MM.1S (cell line): ENCODE results near the gene HOXC11.
A peak's percentile ranks its signal among the peaks of the same experiment; 100 is the strongest.

ENCODE experiments used
- DNase-seq: peaks from one replicate; pipeline ENCODE4 v3.0.0-alpha.2; 2015
- H2AFZ ChIP-seq: fragments of 300-600 bp; sonication (generic); 2 replicates; pipeline ENCODE4 v1.6.0; 2016; ENCODE audit warnings: antibody characterized with exemption, low read length
- H3F3A ChIP-seq: fragments of 300-600 bp; sonication (generic); 2 replicates; pipeline ENCODE4 v1.6.1; 2016; ENCODE audit warnings: mild to moderate bottlenecking, antibody characterized with exemption, low read length, moderate library complexity, mixed read lengths; ENCODE audit not compliant: insufficient read depth
- H3K27ac ChIP-seq: fragments of 300-600 bp; sonication (generic); 2 replicates; pipeline ENCODE4 v1.5.1; 2016; ENCODE audit warnings: mild to moderate bottlenecking, low read length
- H3K27me3 ChIP-seq: fragments of 300-600 bp; sonication (generic); replicated peaks from 2 replicates; pipeline ENCODE4 v1.6.0; 2016; ENCODE audit warnings: low read length; ENCODE audit not compliant: insufficient read depth
- H3K36me3 ChIP-seq: fragments of 300-600 bp; sonication (generic); replicated peaks from 2 replicates; pipeline ENCODE4 v1.6.1; 2016; ENCODE audit warnings: mild to moderate bottlenecking, low read length, mixed read lengths; ENCODE audit not compliant: insufficient read depth
- H3K4me1 ChIP-seq: fragments of 300-600 bp; sonication (generic); 2 replicates; pipeline ENCODE4 v1.6.1; 2016; ENCODE audit warnings: low read length, mixed read lengths
- H3K4me2 ChIP-seq: fragments of 300-600 bp; sonication (generic); 2 replicates; pipeline ENCODE4 v1.6.0; 2016; ENCODE audit warnings: low read depth, low read length
- H3K4me3 ChIP-seq: fragments of 300-600 bp; sonication (generic); 2 replicates; pipeline ENCODE4 v1.5.1; 2016; ENCODE audit warnings: low read length, mixed read lengths
- H3K79me2 ChIP-seq: fragments of 300-600 bp; sonication (generic); 2 replicates; pipeline ENCODE4 v1.6.1; 2016; ENCODE audit warnings: mixed run types, low read length, mixed read lengths
- H3K9ac ChIP-seq: fragments of 300-600 bp; sonication (generic); 2 replicates; pipeline ENCODE4 v1.6.1; 2016; ENCODE audit warnings: low read length, mixed read lengths
- H3K9me2 ChIP-seq: fragments of 300-600 bp; sonication (generic); replicated peaks from 2 replicates; pipeline ENCODE4 v1.6.1; 2016; ENCODE audit warnings: mild to moderate bottlenecking, low read length, mixed read lengths; ENCODE audit not compliant: insufficient read depth
- H3K9me3 ChIP-seq: fragments of 300-600 bp; sonication (generic); replicated peaks from 2 replicates; pipeline ENCODE4 v1.6.1; 2016; ENCODE audit warnings: mild to moderate bottlenecking, low read length, mixed read lengths; ENCODE audit not compliant: insufficient read depth
- H4K20me1 ChIP-seq: fragments of 300-600 bp; sonication (generic); 2 replicates; pipeline ENCODE4 v1.6.1; 2016; ENCODE audit warnings: mild to moderate bottlenecking, low read length, moderate library complexity, mixed read lengths; ENCODE audit not compliant: insufficient read depth
- CTCF ChIP-seq: fragments of 300-600 bp; sonication (generic); IDR thresholded peaks from 2 replicates; pipeline ENCODE4 v1.5.1; 2016; ENCODE audit warnings: antibody characterized with exemption, low read length, mixed read lengths
- EZH2 ChIP-seq: fragments of 300-600 bp; sonication (generic); optimal IDR thresholded peaks from 2 replicates; pipeline ENCODE3; 2017; ENCODE audit warnings: low read depth, mild to moderate bottlenecking, antibody characterized with exemption, low read length, mixed read lengths
- EZH2phosphoT487 ChIP-seq: fragments of 300-600 bp; sonication (generic); IDR thresholded peaks from 2 replicates; pipeline ENCODE4 v1.6.1; 2018; ENCODE audit warnings: antibody characterized with exemption, low read length

Gene HOXC11

DNA sequence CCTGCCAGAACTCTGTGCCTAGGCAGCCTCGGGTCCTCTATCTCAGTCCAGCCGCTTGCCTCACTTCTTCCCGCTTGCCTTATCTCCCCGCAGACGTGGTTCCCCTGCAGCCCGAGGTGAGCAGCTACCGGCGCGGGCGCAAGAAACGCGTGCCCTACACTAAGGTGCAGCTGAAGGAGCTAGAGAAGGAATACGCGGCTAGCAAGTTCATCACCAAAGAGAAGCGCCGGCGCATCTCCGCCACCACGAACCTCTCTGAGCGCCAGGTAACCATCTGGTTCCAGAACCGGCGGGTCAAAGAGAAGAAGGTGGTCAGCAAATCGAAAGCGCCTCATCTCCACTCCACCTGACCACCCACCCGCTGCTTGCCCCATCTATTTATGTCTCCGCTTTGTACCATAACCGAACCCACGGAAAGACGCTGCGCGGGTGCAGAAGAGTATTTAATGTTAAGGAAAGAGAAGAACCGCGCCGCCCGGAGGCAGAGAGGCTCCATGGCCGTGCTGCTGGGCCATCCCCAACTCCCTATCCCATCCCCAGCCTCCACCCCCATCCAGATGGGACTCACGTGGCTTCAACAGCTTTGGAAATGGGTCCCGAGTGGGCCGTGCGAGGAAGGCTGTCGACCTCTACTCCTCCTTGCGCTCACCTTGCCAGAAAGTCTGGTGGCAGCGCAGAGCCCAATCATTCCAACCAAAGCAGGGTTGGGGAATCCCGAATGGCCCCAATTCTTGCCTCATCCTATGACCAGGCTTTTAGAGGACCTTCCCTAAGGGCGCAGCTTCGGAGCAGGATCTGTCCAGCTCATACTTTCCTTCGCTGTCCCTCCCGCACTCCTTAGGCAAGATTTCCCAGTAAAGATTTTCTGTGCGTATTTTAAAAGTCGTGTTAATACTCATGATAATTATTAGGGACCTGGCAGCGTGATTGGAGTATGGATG, 27.7 kb upstream of the HOXC11 start:
- Histone ChIP-seq H3K27me3 (peaks cover 98% of the 10 kb centered on the region), H3K36me3 (no peaks in the 10 kb centered on the region), H3K79me2 (no peaks in the 10 kb centered on the region), H3K9ac (no peak overlapping the region), H3K4me2 (peak overlapping the region; percentile 28; the same call in 1 of the 2 replicates), H3K4me3 (no peak overlapping the region), H2AFZ (no peak overlapping the region), H3K9me3 (no peaks in the 10 kb centered on the region), H3K4me1 (no peaks in the 10 kb centered on the region), H4K20me1 (no peaks in the 10 kb centered on the region), H3F3A (no peaks in the 10 kb centered on the region), H3K9me2 (no peaks in the 10 kb centered on the region), H3K27ac (no peak overlapping the region)
- no peak for DNase-seq
- TF ChIP-seq EZH2phosphoT487: no peak
- TF ChIP-seq CTCF: no peak
- peak; percentile 17 for TF ChIP-seq EZH2

DNA sequence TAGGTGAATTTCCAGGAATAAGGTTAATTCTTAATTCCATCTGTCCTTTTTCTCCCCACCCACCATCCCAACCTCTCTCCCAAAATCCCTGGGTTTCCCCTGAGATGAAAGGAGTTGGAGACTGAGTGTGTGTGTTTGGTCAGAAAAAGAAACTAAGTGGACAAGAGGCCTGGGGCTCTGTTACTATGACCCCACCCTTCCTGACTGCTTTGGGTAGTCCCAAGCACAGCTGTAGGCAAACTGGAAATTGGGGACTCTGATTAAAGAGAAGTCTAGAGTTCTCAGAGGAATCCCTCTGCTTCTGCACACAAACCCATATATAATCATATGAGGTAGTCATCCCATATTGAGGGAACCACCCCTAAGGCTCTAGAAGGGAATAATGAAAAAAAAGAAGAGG, 25.2 kb upstream of the HOXC11 start:
- Histone ChIP-seq H3K27me3 (peaks cover 100% of the 10 kb centered on the region), H4K20me1 (no peaks in the 10 kb centered on the region)

GRCh38 chr12:53948650-53949593, 24.0 kb upstream of the HOXC11 start:
- H4K20me1 ChIP-seq: no peaks in the 10 kb centered on the region

More for the DNA sequence above, 25.2 kb upstream of the HOXC11 start:
- no peaks in the 10 kb centered on the region for H3K9me3 ChIP-seq
- H3K36me3 ChIP-seq: no peaks in the 10 kb centered on the region
- no peaks in the 10 kb centered on the region for H3F3A ChIP-seq
- no peak overlapping the region for H3K9ac ChIP-seq
- H2AFZ ChIP-seq: no peak overlapping the region
- H3K27ac ChIP-seq: no peak overlapping the region
- no peaks in the 10 kb centered on the region for H3K79me2 ChIP-seq
- H3K4me1 ChIP-seq: no peaks in the 10 kb centered on the region
- H3K4me2 ChIP-seq: no peak overlapping the region
- H3K4me3 ChIP-seq: no peak overlapping the region
- no peak for TF ChIP-seq CTCF
- no peak for DNase-seq
- no peaks in the 10 kb centered on the region for H3K9me2 ChIP-seq

More at GRCh38 chr12:53948650-53949593, 24.0 kb upstream of the HOXC11 start:
- Histone ChIP-seq H3K27ac (no peak overlapping the region), H3K4me3 (no peak overlapping the region), H3K36me3 (no peaks in the 10 kb centered on the region), H3K27me3 (peaks cover 100% of the 10 kb centered on the region), H3K9me2 (no peaks in the 10 kb centered on the region), H2AFZ (no peak overlapping the region), H3K79me2 (no peaks in the 10 kb centered on the region), H3K4me2 (no peak overlapping the region), H3K9ac (no peak overlapping the region), H3F3A (no peaks in the 10 kb centered on the region), H3K4me1 (no peaks in the 10 kb centered on the region), H3K9me3 (no peaks in the 10 kb centered on the region)
- TF ChIP-seq CTCF: no peak
- TF ChIP-seq EZH2phosphoT487: no peak
- no peak for TF ChIP-seq EZH2
- DNase-seq: no peak
